Activated CD4-positive, alpha-beta T cell treated with anti-CD3 and anti-CD28 coated beads, Interleukin-2, amount 10 ng/mL, durations not matched to agents 24 days and 14 days (primary cell): ENCODE data around the gene DCDC2. TPM values are rescaled to one million over a fixed set of nuclear protein-coding genes. Genes with fewer than 3 reads are reported as not detected.

ENCODE experiments used
- DNase-seq: peaks from one replicate; pipeline ENCODE4 v3.0.0; 2022
- H3K27ac Mint-ChIP-seq: one replicate; pipeline ENCODE4 v1.8.0; 2022; ENCODE audit warnings: mild to moderate bottlenecking, mixed read lengths
- H3K27me3 Mint-ChIP-seq: one replicate; pipeline ENCODE4 v1.8.0; 2022; ENCODE audit warnings: mixed read lengths
- H3K36me3 Mint-ChIP-seq: one replicate; pipeline ENCODE4 v1.8.0; 2022; ENCODE audit warnings: low read depth, mild to moderate bottlenecking, mixed read lengths
- H3K4me1 Mint-ChIP-seq: one replicate; pipeline ENCODE4 v1.8.0; 2021; ENCODE audit warnings: mixed read lengths
- H3K4me3 Mint-ChIP-seq: one replicate; pipeline ENCODE4 v1.8.0; 2022; ENCODE audit warnings: mild to moderate bottlenecking, moderate library complexity, mixed read lengths
- H3K9me3 Mint-ChIP-seq: one replicate; pipeline ENCODE4 v1.8.0; 2021; ENCODE audit warnings: mixed read lengths
- intact Hi-C: fragments of 100-400 bp; cut with micrococcal nuclease; formaldehyde crosslinking; loops from one replicate; pipeline ENCODE4 v1.15.1; 2023
- total RNA-seq: library from RNA; stranded (reverse); gene quantifications from 2 replicates; pipeline ENCODE4 v1.2.3, GENCODE V29; 2022

DCDC2 gene
- total RNA-seq, 1 donor from 2014 or later: not detected

DNA sequence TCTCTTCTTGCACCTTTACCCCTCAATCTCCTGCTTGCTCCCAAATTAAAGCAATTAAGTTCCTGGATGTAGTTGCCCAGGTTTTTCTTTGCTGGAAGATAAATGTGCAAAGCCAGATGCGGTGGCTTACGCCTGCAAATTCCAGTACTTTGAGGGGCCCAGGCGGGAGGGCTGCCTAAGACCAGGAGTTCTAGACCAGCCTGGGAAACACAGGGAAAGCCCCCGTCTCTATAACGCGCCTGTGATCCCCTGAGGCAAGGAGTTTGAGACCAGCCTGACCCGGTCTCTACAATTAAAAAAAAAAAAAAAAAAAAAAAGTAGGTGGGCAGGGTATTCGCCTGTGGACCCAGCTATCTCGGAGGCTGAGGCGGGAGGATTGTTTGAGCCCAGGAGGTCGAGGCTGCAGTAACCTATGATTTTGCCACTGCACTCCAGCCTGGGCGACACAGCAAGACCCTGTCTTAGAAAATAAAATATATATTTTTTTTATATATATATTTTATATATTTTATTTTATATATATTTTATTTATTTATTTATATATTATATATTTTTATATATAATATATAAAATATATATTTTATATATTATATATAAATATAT lies 461 bp upstream of the DCDC2 start:
- Mint-ChIP-seq H3K9me3 (no peaks in the 10 kb centered on the region), H3K36me3 (no peaks in the 10 kb centered on the region), H3K4me3 (peak overlapping the region; percentile 55), H3K27ac (peak overlapping the region; percentile 13), H3K27me3 (peaks cover 52% of the 10 kb centered on the region), H3K4me1 (peaks cover 14% of the 10 kb centered on the region)
- DNase-seq: no peak
- intact Hi-C loops: no loop called here

DNA sequence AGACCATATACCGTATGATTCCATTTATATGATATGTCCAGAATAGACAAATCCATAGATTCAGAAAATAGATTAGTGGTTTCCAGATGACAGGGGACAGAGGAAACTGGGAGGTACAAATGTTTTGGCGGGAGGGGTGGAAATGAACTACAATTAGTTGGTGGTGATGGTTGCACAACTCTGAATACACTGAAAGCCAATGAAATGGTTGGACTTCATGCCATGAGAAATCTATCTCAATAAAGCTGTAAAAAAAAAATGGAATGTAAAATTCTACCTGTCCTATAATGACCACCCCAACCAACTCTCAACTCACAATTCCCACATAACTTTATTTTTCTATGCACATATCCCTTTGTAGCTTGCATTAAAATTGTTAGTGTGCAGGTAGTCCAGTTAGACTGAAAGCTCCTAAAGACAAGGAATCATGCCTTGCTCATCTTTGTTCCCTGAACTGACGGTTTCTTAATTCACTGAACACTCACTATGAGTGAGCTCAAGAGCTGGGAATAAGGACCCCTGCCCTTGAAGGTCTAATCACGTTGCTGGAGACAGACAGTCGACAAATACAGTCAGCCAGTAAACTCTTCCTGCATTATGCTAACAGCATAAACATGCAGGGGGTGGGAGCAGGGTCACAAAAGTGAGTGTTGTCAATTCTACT lies 1.4 kb downstream of the DCDC2 start:
- Mint-ChIP-seq H3K4me3 (no peak overlapping the region), H3K27me3 (peaks cover 51% of the 10 kb centered on the region), H3K9me3 (no peaks in the 10 kb centered on the region), H3K27ac (no peak overlapping the region), H3K36me3 (no peaks in the 10 kb centered on the region), H3K4me1 (peaks cover 14% of the 10 kb centered on the region)
- DNase-seq: no peak
- intact Hi-C loops: no loop called here

DNA sequence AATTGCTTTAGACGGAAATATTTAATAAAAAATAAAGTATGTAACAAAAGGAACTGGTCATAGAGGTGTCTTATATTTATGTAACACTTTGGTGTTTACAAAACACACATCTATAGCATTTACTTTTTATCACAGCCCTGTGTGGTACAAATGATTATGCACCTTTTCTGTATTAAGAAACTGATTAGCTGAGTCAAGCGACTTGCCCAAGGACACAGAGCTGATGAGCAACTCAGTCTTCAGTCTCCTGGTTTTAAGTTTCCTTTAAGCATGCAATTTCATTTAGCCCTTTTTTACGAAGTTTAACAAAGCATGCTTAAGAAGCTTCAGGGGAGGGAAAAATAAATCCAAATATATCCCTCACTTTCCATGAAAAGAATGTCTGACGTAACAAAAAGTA lies 2.5 kb downstream of the DCDC2 start:
- no peak overlapping the region for H3K4me3 Mint-ChIP-seq
- H3K27me3 Mint-ChIP-seq: peaks cover 52% of the 10 kb centered on the region
- no peak overlapping the region for H3K27ac Mint-ChIP-seq
- no peaks in the 10 kb centered on the region for H3K36me3 Mint-ChIP-seq
- H3K9me3 Mint-ChIP-seq: no peaks in the 10 kb centered on the region
- intact Hi-C loops: no loop called here
- H3K4me1 Mint-ChIP-seq: peaks cover 14% of the 10 kb centered on the region
- no peak for DNase-seq

DNA sequence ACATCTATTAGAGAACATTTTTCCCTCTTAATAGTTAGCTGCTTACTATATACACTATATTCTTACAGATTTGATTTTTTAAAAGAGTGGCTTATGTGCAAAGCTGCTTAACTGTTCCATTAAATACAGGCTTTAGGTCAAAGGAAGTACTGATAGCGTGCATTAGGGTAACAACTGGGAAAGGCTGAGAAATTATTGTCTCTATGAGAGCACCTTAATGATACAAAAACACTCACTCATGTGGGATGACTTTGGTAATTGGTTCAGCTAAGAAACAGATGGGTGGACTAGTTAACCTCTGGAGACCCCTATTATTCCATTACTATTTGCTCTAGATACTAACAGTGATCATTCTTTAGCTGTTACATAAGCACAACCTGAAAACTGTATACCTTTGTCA lies 4.0 kb downstream of the DCDC2 start:
- DNase-seq: no peak
- no peak overlapping the region for H3K4me3 Mint-ChIP-seq
- intact Hi-C loops: no loop called here

DNA sequence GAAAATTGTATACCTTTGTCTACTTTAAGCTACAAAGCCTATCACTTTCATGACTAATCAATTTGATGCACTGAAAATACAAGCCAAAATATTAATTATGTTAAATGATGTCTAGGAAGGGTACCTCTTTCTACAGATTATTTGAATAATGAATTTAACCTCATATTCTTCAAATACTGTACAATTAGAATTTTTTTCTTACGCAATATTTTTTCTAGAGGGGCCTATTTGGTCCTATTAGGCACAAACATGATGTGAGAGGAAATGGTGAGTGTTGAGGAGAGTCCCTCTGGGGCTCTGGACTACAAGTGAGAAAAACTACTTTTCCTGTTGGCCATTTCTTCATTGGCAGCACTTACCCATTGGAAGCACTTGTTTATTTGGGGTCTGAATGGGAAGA lies 5.4 kb downstream of the DCDC2 start:
- Mint-ChIP-seq H3K9me3 (no peaks in the 10 kb centered on the region), H3K4me1 (no peaks in the 10 kb centered on the region), H3K27ac (no peak overlapping the region), H3K4me3 (no peak overlapping the region), H3K36me3 (no peaks in the 10 kb centered on the region), H3K27me3 (peaks cover 55% of the 10 kb centered on the region)
- intact Hi-C loops: no loop called here
- DNase-seq: no peak

More for the DNA sequence above, 4.0 kb downstream of the DCDC2 start:
- peaks cover 7% of the 10 kb centered on the region for H3K4me1 Mint-ChIP-seq
- H3K36me3 Mint-ChIP-seq: no peaks in the 10 kb centered on the region
- H3K9me3 Mint-ChIP-seq: no peaks in the 10 kb centered on the region
- peaks cover 55% of the 10 kb centered on the region for H3K27me3 Mint-ChIP-seq
- no peak overlapping the region for H3K27ac Mint-ChIP-seq

DNA sequence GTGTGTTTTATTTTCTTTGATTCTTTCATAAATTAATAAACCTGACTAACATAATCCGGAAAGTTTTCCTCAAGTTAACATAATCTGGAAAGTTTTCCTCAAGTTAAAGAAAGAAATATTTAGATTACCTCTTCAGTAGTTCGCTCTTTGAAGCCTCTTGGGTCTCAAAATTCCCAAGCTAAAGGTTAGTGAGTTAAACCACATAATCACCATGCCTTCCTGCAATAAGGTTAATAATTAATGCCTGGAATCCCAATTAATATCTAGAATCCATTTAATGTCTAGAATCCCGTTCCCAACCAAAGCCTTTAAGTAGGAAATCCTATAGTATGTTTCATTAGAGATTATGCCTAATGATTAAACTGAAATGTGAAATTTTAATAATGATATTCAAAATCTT lies 12.9 kb downstream of the DCDC2 start:
- intact Hi-C loops: no loop called here
- H3K27me3 Mint-ChIP-seq: peaks cover 25% of the 10 kb centered on the region
- H3K27ac Mint-ChIP-seq: no peak overlapping the region
- no peaks in the 10 kb centered on the region for H3K9me3 Mint-ChIP-seq
- no peaks in the 10 kb centered on the region for H3K4me1 Mint-ChIP-seq
- H3K36me3 Mint-ChIP-seq: no peaks in the 10 kb centered on the region
- no peak for DNase-seq
- no peak overlapping the region for H3K4me3 Mint-ChIP-seq

DNA sequence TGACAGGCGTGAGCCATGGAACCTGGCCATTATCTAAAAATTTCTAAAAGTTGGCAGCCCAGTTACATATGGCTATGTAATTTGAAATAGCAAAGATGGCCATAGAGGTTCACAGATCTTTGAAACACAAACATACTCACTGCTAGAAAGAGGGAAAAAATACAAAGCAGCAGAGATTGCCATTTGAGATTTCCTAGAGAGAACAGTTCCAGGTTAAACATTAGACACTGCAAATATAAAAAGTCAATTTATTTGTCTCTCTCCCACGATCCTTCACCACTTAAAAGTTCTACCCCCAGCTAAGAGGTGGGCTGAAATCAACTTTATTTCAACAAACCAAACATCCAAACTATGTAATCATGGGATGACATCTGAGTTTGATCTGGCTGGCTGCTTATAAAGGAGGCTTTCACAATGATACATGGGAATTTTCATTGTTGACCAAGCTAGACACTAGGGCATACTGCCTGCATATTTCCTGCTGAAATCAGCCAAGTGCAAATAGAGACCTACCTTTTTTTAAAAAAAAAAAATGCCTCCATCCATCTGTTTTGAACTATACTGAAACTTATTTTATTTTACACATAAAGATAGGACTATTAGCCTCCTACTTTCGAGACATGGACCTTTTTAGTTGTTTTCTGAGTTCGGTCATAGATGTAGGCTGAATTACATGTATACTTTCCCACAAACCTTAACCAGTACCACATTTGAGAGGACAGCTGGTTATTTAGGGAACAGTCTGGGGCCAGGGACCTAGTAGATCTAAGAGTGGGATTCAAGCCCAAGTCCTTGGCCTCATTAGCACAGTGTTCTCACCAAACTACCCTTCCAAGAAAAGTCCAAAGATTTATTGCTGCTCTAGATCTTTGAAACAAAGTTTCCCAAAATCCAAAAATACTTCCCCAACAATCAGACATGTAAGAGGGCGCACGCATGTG lies 16.6 kb downstream of the DCDC2 start:
- Mint-ChIP-seq H3K36me3 (no peaks in the 10 kb centered on the region), H3K4me1 (no peaks in the 10 kb centered on the region), H3K4me3 (no peak overlapping the region), H3K9me3 (peaks cover 10% of the 10 kb centered on the region), H3K27me3 (peaks cover 12% of the 10 kb centered on the region), H3K27ac (no peak overlapping the region)
- no peak for DNase-seq
- intact Hi-C loops: no loop called here

DNA sequence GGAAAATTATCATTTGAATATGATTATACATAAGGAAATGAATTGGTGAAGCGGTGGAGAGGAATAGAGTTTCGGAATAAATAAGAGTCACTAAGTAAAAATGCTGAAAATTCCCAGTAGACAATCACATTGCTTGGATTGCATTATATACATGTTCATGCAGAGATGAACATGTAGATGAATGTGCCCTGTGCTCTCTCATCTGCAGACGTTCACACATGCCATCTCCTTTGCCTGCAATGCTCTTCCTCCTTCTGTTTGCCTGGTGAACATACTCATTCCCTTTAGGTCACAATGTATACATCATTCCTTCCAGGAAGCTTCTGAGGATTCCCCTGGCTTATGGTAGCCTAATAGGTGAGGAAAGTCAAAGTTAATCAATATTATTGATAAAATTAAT lies 17.9 kb downstream of the DCDC2 start:
- Mint-ChIP-seq H3K4me3 (no peak overlapping the region), H3K27me3 (peaks cover 7% of the 10 kb centered on the region), H3K4me1 (no peaks in the 10 kb centered on the region), H3K27ac (no peak overlapping the region), H3K36me3 (no peaks in the 10 kb centered on the region), H3K9me3 (peaks cover 10% of the 10 kb centered on the region)
- intact Hi-C loops: no loop called here
- DNase-seq: no peak

DNA sequence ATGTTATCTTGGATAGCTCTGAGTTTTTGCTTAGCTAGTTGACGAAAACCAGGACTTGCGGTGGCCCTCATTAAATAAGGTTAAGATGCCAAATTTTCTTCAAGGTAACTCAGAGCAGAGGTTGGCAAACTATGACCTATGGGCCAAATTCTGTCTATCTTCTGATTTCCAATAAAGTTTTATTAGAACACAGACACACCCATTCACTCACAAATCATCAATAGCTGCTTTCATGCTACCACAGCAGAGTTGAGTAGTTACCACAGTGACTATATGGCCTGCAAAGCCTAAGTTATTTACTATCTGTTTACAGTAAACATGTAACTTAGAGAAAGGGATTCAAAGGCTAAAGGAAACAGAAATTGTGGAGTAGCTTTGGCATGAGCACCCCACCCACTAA lies 23.6 kb downstream of the DCDC2 start:
- no peak overlapping the region for H3K4me3 Mint-ChIP-seq
- peaks cover 11% of the 10 kb centered on the region for H3K27me3 Mint-ChIP-seq
- no peaks in the 10 kb centered on the region for H3K36me3 Mint-ChIP-seq
- H3K27ac Mint-ChIP-seq: no peak overlapping the region
- no peaks in the 10 kb centered on the region for H3K4me1 Mint-ChIP-seq
- intact Hi-C loops: no loop called here
- H3K9me3 Mint-ChIP-seq: peaks cover 10% of the 10 kb centered on the region
- DNase-seq: no peak

DNA sequence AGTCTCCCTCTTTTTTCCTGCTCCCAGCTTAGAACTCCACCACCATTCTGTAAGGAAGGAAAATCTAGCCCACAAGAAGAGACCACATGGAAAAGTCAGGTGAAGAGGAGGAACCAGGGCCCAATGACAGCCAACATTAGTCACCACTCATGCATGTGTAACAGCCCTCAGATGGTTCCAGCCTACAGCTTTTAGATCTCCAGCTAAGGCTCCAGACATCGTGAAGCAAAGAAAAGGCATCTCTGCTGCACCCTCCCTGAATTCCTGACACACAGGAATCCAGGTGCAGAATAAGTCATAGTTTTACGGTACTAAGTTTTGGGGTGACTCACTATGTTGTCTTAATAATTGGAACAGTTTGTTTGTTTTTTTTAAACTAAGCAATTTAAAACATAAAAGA lies 25.5 kb downstream of the DCDC2 start:
- intact Hi-C loops: no loop called here
- no peak overlapping the region for H3K4me3 Mint-ChIP-seq
- no peaks in the 10 kb centered on the region for H3K36me3 Mint-ChIP-seq
- no peak for DNase-seq
- H3K4me1 Mint-ChIP-seq: no peaks in the 10 kb centered on the region
- H3K27ac Mint-ChIP-seq: no peak overlapping the region
- peaks cover 12% of the 10 kb centered on the region for H3K27me3 Mint-ChIP-seq
- H3K9me3 Mint-ChIP-seq: no peaks in the 10 kb centered on the region

DNA sequence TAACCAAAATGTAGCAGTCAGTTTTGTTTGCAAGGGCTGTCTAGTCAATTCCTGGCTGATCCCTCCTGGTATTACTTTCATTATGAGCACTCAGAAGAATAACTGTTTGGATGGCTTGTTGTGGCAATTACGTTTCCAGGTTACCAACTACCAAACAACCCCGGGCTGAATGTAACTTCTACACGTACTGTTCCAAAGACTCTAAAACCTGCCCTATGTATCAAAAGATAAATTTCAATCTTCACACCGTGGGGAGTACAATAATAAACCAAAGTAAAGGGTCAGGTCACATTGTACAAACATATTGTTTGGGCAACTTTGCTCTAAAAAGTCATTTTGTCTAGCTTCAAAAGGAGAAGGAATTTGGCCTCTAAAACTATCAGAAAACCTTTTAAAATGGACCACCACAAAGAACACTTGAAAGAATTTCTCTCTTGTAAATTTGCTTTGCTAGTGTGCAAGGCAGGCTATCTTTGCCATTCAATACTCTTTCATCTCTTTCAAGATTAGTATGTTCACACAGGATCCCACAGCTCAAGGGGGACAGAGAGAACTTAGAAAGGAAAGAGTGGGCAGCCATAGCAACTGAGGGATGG lies 27.6 kb downstream of the DCDC2 start:
- Mint-ChIP-seq H3K4me3 (no peak overlapping the region), H3K36me3 (no peaks in the 10 kb centered on the region), H3K9me3 (no peaks in the 10 kb centered on the region), H3K27ac (no peak overlapping the region), H3K27me3 (peaks cover 14% of the 10 kb centered on the region), H3K4me1 (no peaks in the 10 kb centered on the region)
- intact Hi-C loops: no loop called here
- DNase-seq: no peak

DNA sequence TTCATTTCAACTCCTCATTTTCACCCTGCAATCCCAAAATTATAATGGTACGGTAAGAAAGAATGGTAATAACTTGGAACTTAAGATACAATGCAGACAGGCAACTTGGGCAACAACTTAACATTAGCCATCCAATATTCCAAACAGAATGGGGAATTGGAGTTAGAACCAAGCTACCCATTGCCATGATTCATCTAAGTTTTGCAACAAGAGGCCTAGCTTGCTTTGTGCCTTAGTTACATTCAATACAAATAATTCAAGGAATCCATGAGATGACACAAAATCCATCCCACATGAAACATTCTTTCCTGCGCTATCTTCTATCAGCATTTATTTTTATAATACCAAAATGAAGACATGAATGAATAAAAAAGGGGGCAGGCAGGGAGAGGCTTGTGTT lies 28.4 kb downstream of the DCDC2 start:
- Mint-ChIP-seq H3K36me3 (no peaks in the 10 kb centered on the region), H3K4me1 (no peaks in the 10 kb centered on the region), H3K9me3 (no peaks in the 10 kb centered on the region), H3K4me3 (no peak overlapping the region), H3K27me3 (peaks cover 14% of the 10 kb centered on the region), H3K27ac (no peak overlapping the region)
- no peak for DNase-seq
- intact Hi-C loops: no loop called here

DNA sequence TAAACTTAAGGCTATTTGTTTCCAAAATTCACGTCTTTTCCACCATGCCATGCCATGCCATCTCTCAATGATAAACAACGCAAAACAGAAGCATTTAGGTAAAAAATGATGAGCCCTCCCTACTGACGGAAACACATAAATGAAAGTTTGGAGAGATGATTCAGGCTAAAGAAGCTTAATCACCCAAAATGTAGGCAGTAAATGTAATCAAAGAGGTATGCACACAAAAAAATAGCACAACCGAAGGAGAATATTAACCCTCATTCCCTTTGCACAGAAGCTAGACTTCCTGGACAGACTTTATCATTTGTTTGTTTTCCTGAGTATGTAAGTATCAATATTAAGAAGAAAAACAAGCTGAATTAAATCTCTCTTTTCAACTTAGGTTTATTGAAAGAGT lies 28.8 kb downstream of the DCDC2 start:
- Mint-ChIP-seq H3K4me3 (no peak overlapping the region), H3K27ac (no peak overlapping the region), H3K4me1 (no peaks in the 10 kb centered on the region), H3K27me3 (peaks cover 14% of the 10 kb centered on the region), H3K9me3 (no peaks in the 10 kb centered on the region), H3K36me3 (no peaks in the 10 kb centered on the region)
- intact Hi-C loops: no loop called here
- DNase-seq: no peak

DNA sequence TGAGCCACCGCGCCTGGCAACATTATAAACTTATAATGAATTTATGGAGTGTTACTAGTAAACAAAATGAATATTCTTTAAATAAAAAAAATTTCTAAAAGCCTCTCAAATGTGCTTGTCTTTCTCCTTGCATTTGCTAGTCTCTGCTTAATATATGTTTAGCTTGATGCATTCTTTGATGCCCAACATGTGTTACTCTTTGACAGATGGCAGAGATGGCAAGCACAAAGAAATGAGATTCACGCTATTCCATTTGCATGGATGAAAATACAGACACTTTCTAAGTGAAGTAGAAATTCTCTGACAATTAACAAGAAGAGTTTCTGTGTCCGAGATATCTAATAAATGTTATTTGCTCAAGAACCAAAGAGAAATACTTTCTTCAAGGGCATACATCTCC lies 30.1 kb downstream of the DCDC2 start:
- Mint-ChIP-seq H3K27ac (no peak overlapping the region), H3K27me3 (peaks cover 13% of the 10 kb centered on the region), H3K4me3 (no peak overlapping the region), H3K9me3 (no peaks in the 10 kb centered on the region), H3K36me3 (no peaks in the 10 kb centered on the region), H3K4me1 (no peaks in the 10 kb centered on the region)
- no peak for DNase-seq
- intact Hi-C loops: no loop called here
